Nucleus accumbens (tissue), 56 donors: ENCODE results near the gene DOC2A.
"Not testable (repeated sequence)": the region's sequence is repeated elsewhere in the genome, so short reads cannot be mapped to it uniquely, and the experiment has no call there.

Experiments used
- DNase-seq, 56 donors: peaks; one replicate each; lab custom pipeline; 2025; lab: John Stamatoyannopoulos, UW

DOC2A gene

DNA sequence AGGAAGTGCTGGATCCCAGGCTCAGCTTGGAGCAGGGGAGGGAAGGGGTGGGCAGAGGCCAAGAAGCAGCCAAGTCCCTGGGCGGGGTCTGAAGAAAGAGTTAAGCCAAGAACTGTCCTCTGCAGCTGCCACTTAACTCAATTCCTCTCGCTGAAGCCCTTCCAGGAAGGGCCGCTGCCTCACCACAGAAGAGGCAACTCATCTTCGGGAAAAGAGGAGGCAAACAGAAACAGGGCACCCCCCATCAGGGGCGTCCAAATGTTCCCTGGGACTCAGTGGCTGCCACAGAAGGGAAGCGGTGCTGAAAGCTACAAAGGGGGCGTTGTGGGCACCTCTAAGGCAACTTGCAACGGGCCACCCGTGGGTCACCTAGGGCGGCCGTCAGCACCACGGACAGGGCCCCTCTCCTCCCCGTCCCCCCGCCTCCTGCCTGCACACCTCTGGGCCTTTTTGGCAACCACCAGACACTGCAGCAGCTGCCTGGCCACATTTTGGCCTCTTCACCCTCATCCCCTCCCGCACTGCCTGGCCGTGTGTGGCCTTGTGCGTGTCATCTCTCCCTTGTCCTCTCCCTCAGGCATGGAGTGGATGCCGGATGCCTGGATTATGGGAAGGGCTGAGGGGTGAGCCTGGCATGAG is 17.7 kb upstream of the DOC2A start:
- no peak for DNase-seq

DNA sequence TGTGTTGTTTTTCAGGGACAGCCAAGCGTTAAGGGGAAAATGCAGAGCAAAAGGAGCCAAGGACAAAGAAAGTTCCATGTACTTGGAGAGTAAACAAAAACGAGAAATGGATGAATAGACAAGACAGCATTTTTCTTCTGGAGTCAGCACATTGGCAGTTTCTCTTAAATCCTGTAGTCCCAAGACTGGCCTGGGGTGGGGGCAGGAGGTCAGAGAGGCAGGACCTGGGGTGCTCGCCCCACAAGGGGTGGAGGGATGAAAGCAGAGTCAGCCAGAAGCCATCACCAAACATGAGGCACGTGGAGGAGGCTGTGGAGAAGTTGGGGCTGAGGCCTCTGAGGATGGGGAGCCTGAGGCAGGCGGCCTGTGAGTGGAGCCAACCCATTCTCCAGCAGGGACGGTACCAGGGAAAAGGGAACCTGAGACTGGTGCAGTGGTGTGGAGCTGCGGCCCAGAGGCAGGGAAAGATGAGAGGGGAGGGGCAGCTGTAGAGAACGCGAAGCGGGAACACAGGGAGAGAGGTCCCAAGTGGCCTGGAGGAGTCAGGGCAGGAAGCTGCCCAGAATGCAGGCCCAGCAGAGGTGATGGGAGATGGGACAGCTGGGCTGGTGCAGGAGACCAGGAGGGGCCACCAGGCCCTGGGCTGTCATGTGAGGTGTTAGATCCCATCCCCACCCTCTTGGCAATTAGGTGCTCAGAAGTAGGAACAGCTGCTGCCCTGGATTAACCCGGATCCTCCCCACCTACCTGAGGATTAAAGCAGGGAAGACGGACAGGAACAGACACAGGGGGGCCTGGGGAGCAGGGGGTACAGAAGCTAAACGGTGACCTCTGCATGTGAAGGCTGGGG is 17.0 kb upstream of the DOC2A start:
- no peak for DNase-seq

DNA sequence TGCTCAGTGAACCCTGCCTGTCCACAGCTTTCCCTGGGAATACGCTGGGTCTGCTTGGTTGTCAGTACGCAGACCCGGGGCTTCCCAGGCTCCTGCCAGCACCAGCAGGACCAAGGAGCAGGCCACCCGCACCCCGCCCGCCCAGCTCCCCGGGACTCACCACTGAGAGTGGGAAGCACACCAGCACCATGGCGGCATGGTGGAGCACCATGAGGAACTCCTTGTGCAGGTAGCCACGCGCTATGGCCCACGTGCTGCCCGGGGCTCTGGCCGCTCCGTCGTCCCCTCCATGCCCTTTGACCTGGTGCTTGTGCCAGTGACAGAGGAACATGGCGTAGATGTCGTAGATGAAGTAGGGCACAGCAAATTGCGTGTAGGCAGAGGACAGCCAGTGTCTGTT is 15.6 kb upstream of the DOC2A start:
- DNase-seq, result no peak

DNA sequence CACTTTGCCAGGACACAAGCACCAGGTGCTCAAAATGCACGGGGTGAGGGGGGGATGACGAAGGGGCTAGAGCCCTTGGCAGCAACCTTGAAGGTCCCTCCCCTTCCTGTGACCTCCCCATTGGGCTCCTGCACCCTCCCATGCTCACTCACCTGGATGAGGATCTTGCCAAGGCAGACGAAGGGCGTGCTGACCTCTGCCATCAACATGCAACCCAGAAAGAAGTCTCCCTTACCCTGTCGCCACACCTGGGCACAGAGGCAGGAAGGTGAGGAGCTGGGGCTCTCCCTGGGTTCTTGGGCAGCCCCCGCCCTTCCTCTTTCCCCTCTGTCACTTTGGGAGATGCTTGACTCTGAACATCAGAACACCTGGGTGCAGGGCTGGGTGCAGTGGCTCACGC is 14.7 kb upstream of the DOC2A start:
- DNase-seq, result no peak

DNA sequence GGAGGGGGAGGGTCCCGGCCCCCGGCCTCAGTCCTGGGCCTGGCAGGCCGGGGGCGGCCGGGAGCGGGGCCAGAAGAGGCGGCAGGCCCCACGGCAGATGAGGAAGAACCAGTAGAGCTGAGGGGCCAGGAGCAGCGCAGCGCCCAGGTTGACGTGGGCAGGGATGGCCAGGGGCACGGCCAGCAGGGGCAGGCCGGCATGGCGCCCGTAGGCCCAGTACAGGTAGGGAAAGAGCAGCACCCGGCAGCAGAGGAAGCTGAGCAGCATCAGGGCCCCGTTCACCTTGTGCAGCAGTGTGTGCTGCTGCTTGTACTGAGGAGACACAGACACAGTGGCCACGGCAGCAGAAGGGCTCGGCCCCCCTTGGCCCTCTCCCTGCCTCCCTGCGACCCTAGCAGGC is 14.3 kb upstream of the DOC2A start:
- DNase-seq, result no peak

DNA sequence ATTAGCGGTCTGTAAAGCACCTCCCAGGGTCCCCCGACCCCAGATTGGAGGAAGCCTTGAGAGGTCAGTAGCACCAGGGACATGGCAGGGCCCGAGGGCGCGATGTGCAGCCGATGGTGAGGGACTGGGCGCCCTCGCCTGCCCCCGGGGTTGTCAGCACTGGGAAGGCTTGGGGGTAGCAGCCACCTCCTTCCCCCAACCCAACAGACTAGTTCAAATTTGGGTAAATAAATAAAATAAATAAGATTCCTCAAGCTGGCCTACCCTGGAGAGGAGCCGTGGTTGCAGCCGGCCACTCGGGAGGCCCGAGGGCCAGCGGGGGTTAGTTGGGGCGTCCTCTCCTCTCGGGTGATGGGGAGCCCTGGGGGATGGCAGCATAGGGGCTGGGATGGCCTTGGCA is 13.6 kb upstream of the DOC2A start:
- DNase-seq, result no peak

DNA sequence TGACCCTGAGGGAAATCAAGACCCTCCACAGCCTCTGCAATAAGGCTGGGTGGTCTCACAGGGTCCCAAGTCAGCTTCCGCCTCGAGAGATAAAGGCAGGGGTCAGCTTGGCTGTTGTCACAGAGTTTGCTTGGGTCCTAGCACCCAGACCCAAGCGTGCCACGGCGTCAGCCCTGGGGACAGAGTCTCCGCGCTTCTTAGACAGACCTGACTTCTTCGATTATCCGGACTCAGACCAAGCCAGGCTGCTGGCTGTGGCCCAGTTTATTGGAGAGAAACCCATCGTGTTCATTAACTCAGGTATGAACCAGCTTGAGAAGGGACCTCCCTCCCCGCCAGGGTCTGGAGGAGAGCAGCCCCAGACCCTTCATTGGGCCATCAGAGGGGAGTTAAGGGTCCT is 12.8 kb upstream of the DOC2A start:
- no peak for DNase-seq

DNA sequence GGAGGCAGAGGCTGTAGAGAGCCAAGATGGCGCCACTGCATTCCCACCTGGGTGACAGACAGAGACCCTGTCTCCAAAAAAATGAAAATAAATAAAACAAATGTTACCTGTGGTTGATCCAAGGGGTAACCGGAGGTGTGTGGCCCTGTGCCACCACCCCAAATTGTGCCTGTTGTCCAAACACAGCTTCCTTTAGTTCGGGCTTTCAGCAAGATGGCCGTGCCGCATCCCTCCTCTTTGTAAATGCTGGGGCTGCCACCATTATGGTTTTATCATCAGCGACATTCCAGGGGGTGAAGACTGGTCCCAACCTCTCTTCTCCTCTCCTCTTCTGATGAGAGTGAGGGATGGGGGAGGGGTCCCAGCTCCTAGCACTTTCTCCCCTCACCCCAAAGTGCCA is 12.1 kb upstream of the DOC2A start, which contains the start of gene C16orf92:
Gene C16orf92 (plus strand): TSS at position 312 of the 400 bp plus-strand sequence. CDS start 143 bp downstream, outside the sequence.
- no peak for DNase-seq

DNA sequence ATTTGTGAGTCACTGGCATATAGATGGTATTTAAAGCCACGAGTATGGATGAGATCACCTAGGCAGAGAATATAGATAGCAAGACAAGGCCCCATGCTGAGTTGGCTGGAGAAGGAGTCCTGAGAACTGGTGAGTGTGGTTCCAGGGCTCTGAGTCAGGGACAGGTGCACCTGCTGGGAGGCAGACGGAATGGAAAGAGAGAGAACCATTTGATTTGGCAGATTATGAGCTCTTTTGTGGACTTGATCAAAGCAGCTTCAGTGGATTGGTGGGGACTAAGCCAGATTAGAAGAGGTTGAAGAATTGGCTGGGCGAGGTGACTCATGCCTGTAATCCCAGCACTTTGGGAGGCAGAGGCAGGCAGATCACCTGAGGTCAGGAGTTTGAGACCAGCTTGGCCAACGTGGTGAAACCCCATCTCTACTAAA is 7.9 kb upstream of the DOC2A start:
- DNase-seq, result no peak

DNA sequence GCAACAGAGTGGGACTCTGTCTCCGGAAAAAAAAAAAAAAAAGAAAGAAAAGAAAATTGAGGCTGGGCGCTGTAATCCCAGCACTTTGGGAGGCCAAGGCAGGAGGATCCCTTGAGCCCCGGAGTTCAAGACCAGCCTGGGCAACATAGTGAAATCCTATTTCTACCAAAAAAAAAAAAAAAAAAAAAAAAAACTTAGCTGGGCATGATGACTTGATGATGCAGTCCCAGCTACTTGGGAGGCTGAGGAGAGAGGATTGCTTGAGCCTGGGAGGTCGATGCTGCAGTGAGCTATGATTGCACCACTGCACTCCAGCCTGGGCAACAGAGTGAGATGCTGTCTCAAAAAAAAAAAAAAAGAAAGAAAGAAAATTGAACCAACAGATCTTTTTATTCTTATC is 7.1 kb upstream of the DOC2A start:
- not testable (repeated sequence) for DNase-seq

DNA sequence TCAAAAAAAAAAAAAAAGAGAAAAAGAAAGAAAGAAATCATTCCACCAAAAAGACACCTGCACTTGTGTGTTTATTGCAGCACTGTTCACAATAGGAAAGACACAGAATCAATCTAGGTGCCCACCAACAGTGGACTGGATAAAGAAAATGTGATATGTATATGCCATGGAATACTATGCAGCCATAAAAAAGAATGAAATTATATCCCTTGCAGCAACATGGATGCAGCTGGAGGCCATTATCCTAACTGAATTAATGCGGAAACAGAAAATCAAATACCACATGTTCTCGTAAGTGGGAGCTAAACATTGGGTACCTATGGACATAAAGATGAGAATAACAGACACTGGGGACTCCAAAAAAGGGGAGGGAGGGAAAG is 6.4 kb upstream of the DOC2A start:
- DNase-seq, result no peak

DNA sequence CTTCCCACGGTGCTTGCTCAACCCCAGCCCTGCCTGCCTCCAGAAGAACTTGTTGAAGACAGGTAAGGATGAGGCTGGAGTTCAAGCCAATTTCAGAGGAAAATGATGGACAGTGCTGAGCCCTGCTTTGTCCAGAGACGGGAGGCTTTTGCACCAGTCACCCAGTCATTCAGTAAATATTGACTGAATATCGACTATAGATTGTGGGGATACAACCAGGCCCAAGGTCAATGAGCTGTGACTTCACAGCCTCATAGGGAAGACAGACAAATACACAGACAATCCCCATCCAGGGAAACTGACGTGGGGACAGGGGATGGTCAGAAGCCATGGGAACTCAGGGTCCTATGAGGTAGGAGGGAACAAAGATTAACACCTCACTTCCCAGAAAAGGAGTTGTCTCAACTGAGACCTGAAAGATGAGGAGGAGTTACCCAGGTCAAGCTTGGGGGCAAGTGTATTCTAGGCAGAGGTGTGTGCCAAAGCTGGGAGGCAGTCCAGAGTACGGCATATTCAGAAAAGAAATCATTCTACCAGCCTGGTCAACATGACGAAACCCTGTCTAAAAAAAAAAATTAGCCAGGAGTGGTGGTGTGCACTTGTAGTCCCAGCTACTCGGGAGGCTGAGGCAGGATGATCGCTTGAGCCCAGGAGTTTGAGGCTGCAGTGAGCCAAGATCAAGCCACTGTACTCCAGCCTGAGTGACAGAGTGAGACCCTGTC is 5.9 kb upstream of the DOC2A start:
- DNase-seq, result no peak

DNA sequence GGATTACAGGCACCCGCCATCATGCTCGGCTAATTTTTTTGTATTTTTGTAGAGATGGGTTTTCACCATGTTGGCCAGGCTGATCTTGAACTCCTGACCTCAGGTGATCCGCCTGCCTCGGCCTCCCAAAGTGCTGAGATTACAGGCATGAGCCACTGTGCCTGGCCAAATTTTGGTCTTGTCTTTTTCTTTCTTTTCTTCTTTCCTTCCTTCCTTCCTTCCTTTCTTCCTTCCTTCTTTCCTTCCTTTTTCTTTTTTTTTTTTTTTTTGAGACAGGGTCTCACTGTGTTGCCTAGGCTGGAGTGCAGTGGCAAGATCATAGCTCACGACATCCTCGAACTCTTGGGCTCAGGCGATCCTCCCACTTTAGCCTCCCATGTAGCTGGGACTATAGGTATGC is 4.6 kb upstream of the DOC2A start:
- not testable (repeated sequence) for DNase-seq

DNA sequence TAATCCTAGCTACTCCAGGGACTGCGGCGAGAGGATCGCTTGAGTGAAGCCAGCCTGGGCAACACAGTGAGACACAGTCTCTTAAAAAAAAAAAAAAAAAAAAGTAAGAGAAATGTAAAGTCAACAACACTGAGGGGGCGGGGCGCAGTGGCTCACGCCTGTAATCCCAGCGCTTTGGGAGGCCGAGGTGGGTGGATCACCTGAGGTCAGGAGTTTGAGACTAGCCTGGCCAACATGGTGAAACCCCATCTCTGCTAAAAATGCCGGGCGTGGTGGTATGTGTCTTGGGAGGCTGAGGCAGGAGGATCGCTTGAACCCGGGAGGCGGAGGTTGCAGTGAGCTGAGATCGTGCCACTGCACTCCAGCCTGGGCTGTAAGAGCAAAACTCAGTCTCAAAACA is 1.8 kb upstream of the DOC2A start:
- not testable (repeated sequence) for DNase-seq

DNA sequence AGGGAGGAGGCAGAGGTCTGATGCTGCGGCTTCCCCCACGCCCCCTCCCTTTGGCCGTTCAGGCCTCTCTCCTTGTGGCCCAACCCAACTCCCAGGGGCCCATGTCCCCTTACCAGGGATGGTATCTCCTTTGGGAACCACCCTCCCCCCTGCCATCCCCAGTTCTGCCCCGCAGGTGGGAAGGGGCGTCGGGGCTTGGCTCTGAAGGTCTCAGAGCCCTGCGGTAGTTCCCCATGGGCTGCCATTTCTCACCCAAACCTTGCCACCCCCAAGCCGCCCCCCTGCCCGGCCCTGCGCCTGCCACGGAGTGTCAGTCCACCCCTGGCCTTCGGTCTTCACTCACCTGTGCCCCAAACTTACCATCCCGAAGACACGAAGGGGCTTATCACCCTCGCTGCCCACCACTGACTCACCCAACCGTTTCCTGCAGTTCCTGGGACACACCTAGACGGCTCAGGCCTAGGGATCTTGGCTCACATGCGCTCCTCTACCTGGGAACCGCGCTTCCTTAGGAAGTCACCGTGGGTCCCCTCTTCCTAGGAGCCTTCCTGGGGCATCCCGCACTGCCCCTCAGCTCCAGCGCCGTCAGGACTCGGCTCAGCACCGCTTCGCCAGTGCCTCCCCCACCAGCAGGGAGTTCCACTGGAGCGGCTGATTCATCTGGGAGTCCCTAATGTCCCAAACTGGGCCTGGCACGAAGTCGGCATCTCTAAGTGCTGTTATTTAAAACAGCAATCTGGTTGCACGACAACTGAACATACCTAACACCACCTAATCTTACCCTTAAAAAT is 1.1 kb upstream of the DOC2A start:
- DNase-seq, result no peak

DNA sequence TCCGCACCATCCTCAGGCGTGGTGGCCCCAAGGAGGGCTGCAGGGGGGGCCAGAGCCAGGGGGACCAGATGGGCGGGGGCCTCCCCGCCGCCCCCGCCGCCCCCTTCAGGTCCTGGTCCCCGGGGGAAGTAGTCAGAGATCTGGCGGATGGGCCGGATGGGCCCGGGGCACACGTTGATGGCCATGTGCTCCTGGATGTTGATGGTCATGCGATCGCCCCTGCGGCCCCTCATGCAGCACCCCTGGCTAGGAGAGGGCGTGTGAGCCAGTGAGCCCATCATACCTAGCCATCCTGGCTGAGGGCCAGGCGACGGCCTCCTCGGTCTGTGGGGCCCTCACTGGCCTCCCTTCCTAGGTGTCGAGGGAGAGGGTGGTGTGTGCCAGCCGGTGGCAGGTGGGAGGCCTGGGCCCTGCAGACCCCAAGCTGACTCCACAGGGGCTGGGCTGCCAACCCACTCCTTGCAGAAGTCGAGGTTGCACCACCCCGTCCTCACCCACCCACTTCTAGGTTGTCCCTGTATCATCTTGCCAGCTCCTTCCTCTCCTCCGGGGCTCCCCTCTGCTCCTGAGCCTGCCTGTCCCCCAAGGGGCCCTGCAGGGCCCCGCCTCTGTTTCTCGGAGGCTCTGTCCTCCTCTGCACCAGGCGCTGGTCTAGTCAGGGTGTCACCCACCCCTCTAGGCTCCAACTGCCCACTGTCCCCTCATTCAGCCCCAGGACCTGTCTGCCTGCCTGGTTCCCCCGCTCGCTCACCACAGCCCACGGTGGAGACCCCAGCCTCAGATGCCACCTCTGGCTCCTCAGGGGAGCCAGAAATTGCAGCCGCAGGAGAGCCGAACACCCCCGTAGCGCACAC is 610 bp downstream of the DOC2A start:
- DNase-seq, result peak in 1 of 56 donors; percentile 60

DNA sequence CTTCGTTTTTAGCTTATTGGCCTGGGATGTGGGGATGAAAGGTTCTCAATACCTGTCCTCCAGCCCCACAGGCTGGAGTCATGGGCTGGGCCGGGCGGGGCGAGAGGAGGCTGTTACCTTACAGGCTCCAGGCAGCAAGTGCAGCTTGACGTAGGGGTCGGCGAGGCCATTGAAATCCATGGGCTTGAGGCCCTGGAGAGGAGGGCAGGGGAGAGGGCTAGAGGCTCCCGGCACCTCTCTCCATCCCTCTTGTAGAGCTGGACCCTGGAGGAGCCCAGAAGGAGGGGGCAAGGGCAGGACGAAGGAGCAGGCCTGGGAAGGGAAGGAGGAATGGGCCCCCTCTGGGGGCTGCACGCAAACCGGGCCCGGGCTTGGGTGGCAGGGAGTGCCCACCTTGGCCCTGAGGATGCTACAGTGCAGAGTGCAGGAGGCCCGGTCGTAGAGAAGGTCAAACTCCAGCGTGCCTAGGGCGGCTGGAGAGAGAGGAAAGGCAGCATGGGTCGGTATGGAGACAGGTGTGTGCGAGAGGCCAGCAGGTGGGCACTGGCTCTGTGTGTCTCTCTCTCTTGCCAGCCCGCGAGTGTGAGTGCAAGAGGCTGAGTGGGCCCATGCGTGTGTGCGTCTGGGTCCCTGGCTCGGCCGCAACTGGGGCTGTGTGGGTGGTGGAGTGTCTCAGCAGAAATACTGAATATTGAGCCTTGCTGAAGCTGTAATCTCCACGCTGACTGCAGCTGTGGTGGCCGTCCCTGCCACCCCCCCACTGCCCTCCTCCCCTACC is 1.6 kb downstream of the DOC2A start:
- DNase-seq, result no peak

DNA sequence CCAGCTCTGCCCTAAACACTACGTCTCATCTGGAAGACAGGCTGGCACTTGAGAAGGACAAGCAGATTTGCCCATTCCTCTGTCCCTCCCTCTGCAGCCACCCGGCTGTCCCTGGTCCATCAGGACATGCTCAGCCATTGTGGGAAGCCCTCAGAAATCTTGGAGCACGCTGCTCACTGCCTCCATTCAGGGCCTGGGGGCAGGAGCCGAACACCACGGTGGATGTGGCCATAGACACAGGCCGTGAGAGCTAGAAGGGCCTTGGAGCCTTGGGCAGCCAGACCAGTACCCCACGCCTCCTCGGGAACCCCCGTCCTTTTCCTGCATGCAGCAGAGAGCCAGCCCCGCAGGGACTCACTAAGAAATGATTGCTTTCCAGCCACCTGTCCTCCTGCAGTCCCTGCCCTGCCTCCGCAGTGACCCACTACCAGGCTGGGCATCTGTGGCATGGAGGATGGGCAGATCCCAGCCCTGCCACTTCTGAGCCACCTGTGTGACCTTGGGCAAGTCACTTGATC is 3.4 kb downstream of the DOC2A start:
- DNase-seq, result no peak
